Transverse colon (tissue), 4 donors: ENCODE results near the gene LAMA5. TPM values are rescaled to one million over a fixed set of nuclear protein-coding genes. Genes with fewer than 3 reads are reported as not detected.
A peak's percentile ranks its signal among the peaks of the same experiment; 100 is the strongest.

Source experiments
- DNase-seq: peaks from one replicate; pipeline ENCODE4 v3.0.0-alpha.2; 2019
- H3K27ac ChIP-seq, 4 donors: fragments of 200-600 bp; sonication (generic); 2 replicates each; pipeline ENCODE4 v1.5.1; 2016 to 2018; ENCODE audit warnings: inconsistent platforms in 4 of 4
- H3K27me3 ChIP-seq: fragments of 200-600 bp; sonication (generic); 2 replicates; pipeline ENCODE4 v1.5.1; 2017; ENCODE audit warnings: inconsistent platforms
- H3K36me3 ChIP-seq, 4 donors: fragments of 200-600 bp; sonication (generic); 2 replicates each; pipeline ENCODE4 v1.5.1; 2017 to 2019; ENCODE audit warnings: inconsistent platforms in 4 of 4
- H3K4me1 ChIP-seq, 4 donors: fragments of 200-600 bp; sonication (generic); 2 replicates each; pipeline ENCODE4 v1.5.1; 2017 to 2020; ENCODE audit warnings: inconsistent platforms in 4 of 4
- H3K4me3 ChIP-seq, 4 donors: fragments of 200-600 bp; sonication (generic); 1 replicate in 1 of 4; 2 replicates in 3 of 4; pipeline versions ENCODE4 v1.5.1 to v1.6.1; 2017 to 2019; ENCODE audit warnings: inconsistent platforms in 4 of 4
- H3K9me3 ChIP-seq, 2 donors: fragments of 200-600 bp; sonication (generic); 2 replicates each; pipeline ENCODE4 v1.5.1; 2017 to 2019; ENCODE audit warnings: inconsistent platforms in 2 of 2
- CTCF ChIP-seq, 5 experiments: fragments of 200-600 bp in 3 of 5; fragments of 450-650 bp in 2 of 5; sonication (generic) in 3 of 5; IDR thresholded peaks; 1 replicate in 2 of 5; 2 replicates in 3 of 5; pipeline ENCODE4 v1.5.1; 2016 to 2017; ENCODE audit warnings: antibody characterized with exemption in 5 of 5, inconsistent platforms in 3 of 5, mild to moderate bottlenecking in 2 of 5, moderate library complexity in 1 of 5
- EP300 ChIP-seq: sonication (generic); formaldehyde crosslinking; IDR thresholded peaks from one replicate; pipeline ENCODE4 v1.6.1; 2017; ENCODE audit warnings: antibody characterized with exemption, low read depth
- POLR2A ChIP-seq: fragments of 450-650 bp; IDR thresholded peaks from one replicate; pipeline ENCODE4 v1.6.1; 2016; ENCODE audit warnings: antibody characterized with exemption, mild to moderate bottlenecking, moderate library complexity
- POLR2AphosphoS5 ChIP-seq, 3 donors: sonication (generic); formaldehyde crosslinking; IDR thresholded peaks; one replicate each; pipeline ENCODE4 v1.6.1; 2016; ENCODE audit warnings: antibody characterized with exemption in 3 of 3
- WGBS, 2 donors: methylation state at CpG; one replicate each; pipeline ENCODE4 v1.1.5; 2018; ENCODE audit warnings: low coverage in 1 of 2; 5-methylcytosine and 5-hydroxymethylcytosine counted together
- in situ Hi-C, 4 donors: fragments of 200-750 bp; cut with MboI; loops; one replicate each; pipeline versions ENCODE4 v1.15.0 to v1.15.1; 2017; ENCODE audit warnings: low sequenced_read_pairs in 3 of 4, low pct_ligation_motif_present in 1 of 4, low pct_unique_long_range_greater_than_20kb in 1 of 4
- intact Hi-C: fragments of 100-400 bp; cut with DNase I; formaldehyde crosslinking; loops from one replicate; pipeline ENCODE4 v1.15.1; 2023; ENCODE audit warnings: low total_unique reads
- total RNA-seq, 4 donors: library from RNA; depleted of rRNA; stranded (reverse); fragments of >200 nt; gene quantifications; one replicate each; pipeline ENCODE4 v1.1.0, GENCODE V29; 2016

Gene LAMA5
- total RNA-seq, 4 donors from 2014 or later: 33.2 to 269 (median 91.3) TPM

GRCh38 chr20:62303340-62304226 is 63.5 kb downstream of the LAMA5 start:
- in situ Hi-C loops: no loop called here
- intact Hi-C loops: loop anchor here (2.0 kb wide), 1 partner anchor 73 kb away; no protein-coding TSS in a partner anchor
- H3K36me3 ChIP-seq: peaks cover 0 to 28% (median 9%) of the 10 kb centered on the region in 4 donors
- TF ChIP-seq EP300: no peak
- no peak for TF ChIP-seq POLR2AphosphoS5 (IDR thresholded peaks at IDR 0.05)
- peak overlapping the region; percentile 97 to 100 (median 98) for H3K27ac ChIP-seq
- peaks cover 15 to 23% (median 20%) of the 10 kb centered on the region in 4 donors for H3K4me1 ChIP-seq
- 5 to 10% methylated on average over 2 to 38 of the region's 66 CpGs for WGBS, 2 donors
- H3K4me3 ChIP-seq: peak overlapping the region; percentile 71 to 98 (median 87)
- no peaks in the 10 kb centered on the region for H3K27me3 ChIP-seq
- no peaks in the 10 kb centered on the region for H3K9me3 ChIP-seq
- DNase-seq: peak; percentile 23

DNA sequence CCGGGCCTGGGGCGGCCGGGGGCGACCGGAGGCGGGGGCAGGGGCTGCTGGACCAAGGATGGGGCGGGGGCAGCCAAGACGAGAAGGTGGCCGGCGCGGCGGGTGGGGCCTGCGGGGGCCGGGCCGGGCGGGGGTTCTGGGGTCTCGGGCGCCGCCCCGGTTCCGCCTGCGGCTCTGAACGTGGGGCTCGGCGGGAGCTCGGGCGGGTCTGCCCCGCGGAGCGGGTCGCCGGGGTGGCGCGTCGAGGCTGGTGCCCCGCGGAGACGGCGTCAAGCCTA is 64.1 kb downstream of the LAMA5 start:
- peak overlapping the region; percentile 71 to 98 (median 87) for H3K4me3 ChIP-seq
- 0% methylated on average over 3 of the region's 39 CpGs; no CpG with 5 or more reads in 1 of the 2 donors for WGBS, 2 donors
- no peak for DNase-seq
- peaks cover 0 to 22% (median 6%) of the 10 kb centered on the region in 4 donors for H3K36me3 ChIP-seq
- H3K27me3 ChIP-seq: no peaks in the 10 kb centered on the region
- TF ChIP-seq CTCF (IDR thresholded peaks at IDR 0.05) (no peak), POLR2AphosphoS5 (IDR thresholded peaks at IDR 0.05) (no peak), EP300 (no peak), POLR2A (no peak)
- H3K4me1 ChIP-seq: peaks cover 15 to 23% (median 20%) of the 10 kb centered on the region in 4 donors
- in situ Hi-C loops: no loop called here
- intact Hi-C loops: loop anchor here (2.0 kb wide), 1 partner anchor 74 kb away; no protein-coding TSS in a partner anchor
- no peaks in the 10 kb centered on the region for H3K9me3 ChIP-seq
- H3K27ac ChIP-seq: peak overlapping the region; percentile 97 to 100 (median 98)

- no peaks in the 10 kb centered on the region for H3K9me3 ChIP-seq
- H3K4me1 ChIP-seq: peaks cover 15 to 23% (median 20%) of the 10 kb centered on the region in 4 donors
- no peaks in the 10 kb centered on the region for H3K27me3 ChIP-seq
- intact Hi-C loops (loop anchor here (2.0 kb wide), 1 partner anchor 74 kb away; no protein-coding TSS in a partner anchor), in situ Hi-C loops (no loop called here)
- peaks cover 0 to 17% (median 2%) of the 10 kb centered on the region in 4 donors for H3K36me3 ChIP-seq
- peak; percentile 97 for DNase-seq
- TF ChIP-seq CTCF (IDR thresholded peaks at IDR 0.05): peak; percentile 91 to 99 (median 96)
- TF ChIP-seq POLR2A: peak; percentile 58
- TF ChIP-seq EP300: no peak
- peak; percentile 75 to 90 (median 83) for TF ChIP-seq POLR2AphosphoS5 (IDR thresholded peaks at IDR 0.05)
- WGBS, 2 donors: 1% methylated on average over 76 of the region's 81 CpGs; no CpG with 5 or more reads in 1 of the 2 donors
- peak within 1 kb of the TSS; percentile 71 to 98 (median 89) for H3K4me3 ChIP-seq
- H3K27ac ChIP-seq: peak within 1 kb of the TSS; percentile 97 to 100 (median 98)
Observed at GRCh38 chr20:62302341-62303061, 64.6 kb downstream of the LAMA5 start, which contains the start of gene ADRM1. TSS of gene ADRM1 (plus strand) at chr20:62302997. CDS start at chr20:62303569, 572 bp downstream.

- in situ Hi-C loops: no loop called here
- WGBS, 2 donors: 3 to 7% methylated on average over 3 to 20 of the region's 24 CpGs
- Histone ChIP-seq H3K9me3 (no peaks in the 10 kb centered on the region), H3K27me3 (no peaks in the 10 kb centered on the region), H3K36me3 (peaks cover 0 to 12% (median 0%) of the 10 kb centered on the region in 4 donors), H3K27ac (peak overlapping the region; percentile 97 to 100 (median 98)), H3K4me1 (peaks cover 15 to 23% (median 20%) of the 10 kb centered on the region in 4 donors), H3K4me3 (peak overlapping the region; percentile 71 to 98 (median 89))
- intact Hi-C loops: loop anchor here (2.0 kb wide), 1 partner anchor 75 kb away; no protein-coding TSS in a partner anchor
- no peak for TF ChIP-seq EP300
- TF ChIP-seq POLR2AphosphoS5 (IDR thresholded peaks at IDR 0.05): peak; percentile 41 to 82 (median 78)
- peak; percentile 30 for TF ChIP-seq POLR2A
- TF ChIP-seq CTCF (IDR thresholded peaks at IDR 0.05): peak; percentile 75 to 97 (median 85)
- peak; percentile 93 for DNase-seq
Observed at GRCh38 chr20:62301773-62302340, 65.3 kb downstream of the LAMA5 start.
